Right lobe of liver (tissue), 6 donors: ENCODE results near the gene SPATA21. TPM values are rescaled to one million over a fixed set of nuclear protein-coding genes. Genes with fewer than 3 reads are reported as not detected.

ENCODE experiments used
- ATAC-seq, 4 donors: fragments of 200-7000 bp; cut with Tn5 transposase; one replicate each; pipeline ENCODE4 v1.9.1; 2020; ENCODE audit warnings: mild to moderate bottlenecking in 4 of 4, moderate library complexity in 4 of 4
- DNase-seq, 3 donors: peaks; one replicate each; pipeline ENCODE4 v3.0.0-alpha.2; 2020
- H3K27ac ChIP-seq, 3 donors: fragments of 200-600 bp; one replicate each; pipeline ENCODE4 v1.8.0; 2022
- H3K27me3 ChIP-seq, 2 donors: fragments of 200-600 bp; one replicate each; pipeline ENCODE4 v1.8.0; 2022
- H3K36me3 ChIP-seq, 4 donors: fragments of 200-600 bp; sonication (generic) in 1 of 4; one replicate each; pipeline versions ENCODE4 v1.5.1 to v1.8.0; 2017 to 2022; ENCODE audit warnings: control low read depth in 1 of 4
- H3K4me1 ChIP-seq, 4 donors: fragments of 200-600 bp; sonication (generic) in 1 of 4; one replicate each; pipeline versions ENCODE4 v1.5.1 to v1.8.0; 2017 to 2022; ENCODE audit warnings: control low read depth in 1 of 4
- H3K4me3 ChIP-seq, 3 donors: fragments of 200-600 bp; one replicate each; pipeline ENCODE4 v1.8.0; 2022
- H3K9me3 ChIP-seq, 4 donors: fragments of 200-600 bp; sonication (generic) in 1 of 4; one replicate each; pipeline versions ENCODE4 v1.5.1 to v1.8.0; 2017 to 2022; ENCODE audit warnings: control low read depth in 1 of 4
- CTCF ChIP-seq, 4 donors: fragments of 200-600 bp in 3 of 4; fragments of 450-650 bp in 1 of 4; IDR thresholded peaks; one replicate each; pipeline versions ENCODE4 v1.5.1 to v1.8.0; 2016 to 2022; ENCODE audit warnings: antibody characterized with exemption in 4 of 4, mild to moderate bottlenecking in 2 of 4
- POLR2A ChIP-seq: fragments of 450-650 bp; IDR thresholded peaks from one replicate; pipeline ENCODE4 v1.6.1; 2017; ENCODE audit warnings: antibody characterized with exemption, mild to moderate bottlenecking
- WGBS: methylation state at CpG from one replicate; pipeline ENCODE4 v1.1.6; 2018; ENCODE audit warnings: low coverage, low lambda C conversion rate; ENCODE audit not compliant: insufficient coverage; ENCODE audit errors: missing lambda C conversion rate; 5-methylcytosine and 5-hydroxymethylcytosine counted together
- intact Hi-C, 2 donors: fragments of 100-400 bp; cut with DNase I; formaldehyde crosslinking; loops; one replicate each; pipeline versions ENCODE4 v1.11.2 to v1.14.1; 2022
- total RNA-seq, 6 experiments: library from RNA; depleted of rRNA in 2 of 6; stranded (reverse); fragments of >200 nt in 2 of 6; fragmentation: NEBNext Ultra II Directional in 3 of 6; extraction: Animal tissue kit (Norgen Biotek cat#: 25700) in 3 of 6; gene quantifications; one replicate each; pipeline versions ENCODE4 v1.1.0 to v1.2.4, GENCODE V29; 2016 to 2023
- donor health status: DM: no; HTN: yes; CAD: no.
- donor health status: DM: no; HTN: no; CAD: no.
- donor health status: DM: no; HTN: no; CAD: no.
- donor health status: DM: no; HTN: yes; CAD: no.
- donor health status: DM: no; HTN: yes; CAD: no.

The SPATA21 gene
- total RNA-seq, 6 experiments from 2014 or later = 1.6 to 1.8 TPM; not detected in 4

DNA sequence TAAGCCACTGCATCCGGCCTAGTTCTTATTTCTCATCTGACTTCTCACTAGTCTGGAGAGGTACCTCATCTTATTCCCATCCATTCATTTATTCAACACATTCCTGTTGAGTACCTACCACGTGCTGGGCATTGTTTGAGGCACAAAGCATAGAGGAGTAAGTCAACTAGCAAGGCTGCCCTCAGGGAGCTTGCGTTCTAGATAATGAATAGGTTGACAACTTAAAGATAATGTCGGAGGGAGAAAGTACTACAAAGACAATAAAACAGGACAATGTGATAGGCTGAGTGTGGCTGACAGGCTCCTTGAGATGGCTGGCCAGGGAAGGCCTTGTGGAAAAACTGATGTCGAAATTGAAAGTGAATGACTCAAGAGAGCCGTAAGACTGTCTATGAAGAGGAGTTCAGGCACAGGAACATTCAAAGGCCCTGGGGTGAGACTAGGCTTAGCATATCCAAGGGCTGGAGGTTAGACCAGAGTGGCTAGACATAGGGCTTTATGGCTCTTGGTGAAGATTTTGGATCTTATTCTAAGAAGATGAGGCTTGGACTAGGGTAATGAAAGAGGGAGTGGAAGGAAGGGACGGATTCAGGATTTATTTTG lies 18.3 kb downstream of the SPATA21 start:
- H3K27ac ChIP-seq = no peak overlapping the region
- H3K4me1 ChIP-seq = no peaks in the 10 kb centered on the region
- no peak overlapping the region for H3K4me3 ChIP-seq
- no peaks in the 10 kb centered on the region for H3K36me3 ChIP-seq
- H3K9me3 ChIP-seq = no peaks in the 10 kb centered on the region
- 85% methylated on average over 5 of the region's 7 CpGs for whole genome bisulfite sequencing
- DNase-seq (no peak), ATAC-seq (no peak)
- TF ChIP-seq POLR2A = no peak
- no peak for TF ChIP-seq CTCF (IDR thresholded peaks at IDR 0.05)
- intact Hi-C loops = no loop called here
- H3K27me3 ChIP-seq = no peaks in the 10 kb centered on the region

DNA sequence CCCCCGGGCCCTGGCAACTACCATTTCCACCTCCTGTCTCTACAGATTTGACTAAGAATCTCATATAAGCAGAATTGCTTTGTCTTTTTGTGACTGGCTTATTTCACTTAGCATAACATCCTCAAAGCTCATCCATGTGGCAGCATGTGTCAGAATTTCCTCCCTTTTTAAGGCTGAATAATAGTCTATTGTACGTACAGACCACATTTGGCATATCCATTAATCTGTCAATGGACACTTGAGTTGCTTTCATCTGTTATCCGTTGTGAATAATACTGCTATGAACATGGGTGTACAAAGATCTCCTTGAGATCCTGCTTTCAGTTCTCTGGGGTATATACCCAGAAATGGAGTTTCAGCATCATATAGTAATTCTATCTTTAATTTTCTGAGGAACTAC lies 24.0 kb downstream of the SPATA21 start:
- ATAC-seq = no peak
- H3K27me3 ChIP-seq = no peaks in the 10 kb centered on the region
- 90% methylated on average over 3 of the region's 3 CpGs for WGBS
- H3K4me1 ChIP-seq = no peaks in the 10 kb centered on the region
- no peak overlapping the region for H3K27ac ChIP-seq
- H3K9me3 ChIP-seq = no peaks in the 10 kb centered on the region
- H3K4me3 ChIP-seq = no peak overlapping the region
- TF ChIP-seq CTCF (IDR thresholded peaks at IDR 0.05) = no peak
- TF ChIP-seq POLR2A = no peak
- DNase-seq = no peak
- no peaks in the 10 kb centered on the region for H3K36me3 ChIP-seq
- intact Hi-C loops = no loop called here

GRCh38 chr1:16410803-16411202 lies 26.4 kb downstream of the SPATA21 start:
- TF ChIP-seq POLR2A = no peak
- TF ChIP-seq CTCF (IDR thresholded peaks at IDR 0.05) = no peak
- no peak for ATAC-seq

DNA sequence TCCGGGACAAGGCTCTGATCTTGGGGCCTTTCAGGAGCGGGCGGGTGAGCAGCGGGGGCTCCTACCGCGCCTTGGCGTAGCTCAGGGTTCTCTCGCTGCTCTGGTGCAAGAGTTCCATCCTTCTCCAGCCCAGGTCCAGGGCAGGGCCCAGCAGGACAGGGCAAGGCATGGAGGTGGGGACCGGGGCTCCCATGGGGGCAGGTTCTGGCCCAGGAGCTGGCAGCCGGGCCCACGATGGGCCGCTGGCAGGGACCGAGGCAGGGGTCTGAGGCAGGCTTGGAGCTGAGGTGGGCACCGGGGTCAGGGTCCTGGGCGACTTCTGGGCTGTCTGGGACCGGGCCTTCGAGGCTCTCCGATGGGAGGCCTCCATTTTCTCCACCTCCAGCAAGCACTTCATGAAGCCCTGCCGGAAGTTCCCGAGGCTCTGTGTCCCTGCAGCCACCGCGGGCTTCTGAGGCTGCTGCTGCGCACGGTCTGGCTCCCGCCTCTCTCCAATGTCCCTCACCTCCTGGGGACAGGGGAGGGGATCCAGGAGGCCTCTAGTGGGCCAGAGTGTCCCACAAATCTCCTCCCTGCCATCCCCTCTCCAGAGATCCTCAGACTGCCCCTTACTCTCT lies 27.6 kb downstream of the SPATA21 start:
- no peaks in the 10 kb centered on the region for H3K36me3 ChIP-seq
- no CpG with 5 or more reads among the region's 25 CpGs for WGBS
- ATAC-seq (peak in 2 of 4 donors; percentile 25), DNase-seq (no peak)
- no peak for TF ChIP-seq POLR2A
- no peak for TF ChIP-seq CTCF (IDR thresholded peaks at IDR 0.05)
- intact Hi-C loops = no loop called here
- H3K27ac ChIP-seq = no peak overlapping the region
- no peak overlapping the region for H3K4me3 ChIP-seq
- H3K4me1 ChIP-seq = no peaks in the 10 kb centered on the region
- no peaks in the 10 kb centered on the region for H3K27me3 ChIP-seq
- H3K9me3 ChIP-seq = no peaks in the 10 kb centered on the region

More at GRCh38 chr1:16410803-16411202, 26.4 kb downstream of the SPATA21 start:
- no peak overlapping the region for H3K27ac ChIP-seq
- 88% methylated on average over 1 of the region's 5 CpGs for WGBS
- H3K36me3 ChIP-seq = no peaks in the 10 kb centered on the region
- DNase-seq = no peak
- no peaks in the 10 kb centered on the region for H3K27me3 ChIP-seq
- no peak overlapping the region for H3K4me3 ChIP-seq
- intact Hi-C loops = no loop called here
- H3K9me3 ChIP-seq = no peaks in the 10 kb centered on the region
- no peaks in the 10 kb centered on the region for H3K4me1 ChIP-seq
